Endothelial cell of umbilical vein (primary cell): ENCODE data around the gene GNAI1. TPM values are rescaled to one million over a fixed set of nuclear protein-coding genes. Genes with fewer than 3 reads are reported as not detected.

Experiments used
- BruUV-seq: library from RNA; stranded (reverse); fragments of 400-500 nt; replicated peaks from 2 replicates; lab custom pipeline; 2021; lab: Mats Ljungman, UMichigan
- CTCF ChIA-PET: fragments of 300-600, 350-600 bp; sonication (Branson Sonifier 250); formaldehyde crosslinking; loops from one replicate; lab custom pipeline; 2021; ENCODE audit warnings: antibody characterized with exemption, inconsistent platforms; lab: Charles Lee
- POLR2A ChIA-PET: fragments of 300-600, 350-600 bp; sonication (Branson Sonifier 250); formaldehyde crosslinking; loops from one replicate; lab custom pipeline; 2021; ENCODE audit warnings: antibody characterized with exemption, inconsistent platforms; lab: Charles Lee
- DNase-seq: peaks from one replicate; pipeline ENCODE4 v3.0.0-alpha.2; 2011; ENCODE audit warnings: low read depth, low spot score
- FAIRE-seq: peaks from 2 replicates; lab custom pipeline; 2011; peaks lifted over from hg19 to GRCh38; lab: Jason Lieb, UNC
- H2AFZ ChIP-seq: 2 replicates; pipeline ENCODE4 v1.6.0; 2012; ENCODE audit warnings: low read depth, low read length, control low read depth, inconsistent platforms
- H3K27ac ChIP-seq: 2 replicates; pipeline ENCODE4 v1.5.1; 2011; ENCODE audit warnings: low read depth, mild to moderate bottlenecking, control low read depth, low read length, moderate library complexity; ENCODE audit not compliant: insufficient read depth
- H3K27me3 ChIP-seq, 2 experiments: 2 replicates each; pipeline versions ENCODE4 v1.6.0 to v1.6.1; 2011; ENCODE audit warnings: low read length in 2 of 2, mixed read lengths in 1 of 2; ENCODE audit not compliant: control insufficient read depth in 2 of 2, insufficient read depth in 2 of 2
- H3K36me3 ChIP-seq, 2 experiments: 2 replicates in 1 of 2; 3 replicates in 1 of 2; pipeline ENCODE4 v1.5.1; 2011; ENCODE audit warnings: low read length in 2 of 2, mild to moderate bottlenecking in 1 of 2, moderate library complexity in 1 of 2; ENCODE audit not compliant: control insufficient read depth in 2 of 2, insufficient read depth in 2 of 2; ENCODE audit errors: extremely low read depth in 1 of 2
- H3K4me1 ChIP-seq: 3 replicates; pipeline ENCODE4 v1.5.1; 2011; ENCODE audit warnings: mild to moderate bottlenecking, low read length; ENCODE audit not compliant: control insufficient read depth, insufficient read depth; ENCODE audit errors: extremely low read depth
- H3K4me2 ChIP-seq: 2 replicates; pipeline ENCODE4 v1.6.1; 2011; ENCODE audit warnings: low read length, control low read depth, mixed read lengths; ENCODE audit not compliant: insufficient read depth
- H3K4me3 ChIP-seq, 3 experiments: fragments of 200-600 bp in 1 of 3; sonication (generic), shearing (Covaris generic) in 1 of 3; replicated peaks in 1 of 3; 2 replicates each; pipeline ENCODE4 v1.5.1; 2011 to 2016; ENCODE audit warnings: control low read depth in 3 of 3, low read length in 3 of 3, mild to moderate bottlenecking in 2 of 3, inconsistent platforms in 1 of 3, low read depth in 1 of 3, moderate library complexity in 1 of 3; ENCODE audit not compliant: insufficient read depth in 1 of 3
- H3K79me2 ChIP-seq: 2 replicates; pipeline ENCODE4 v1.6.0; 2012; ENCODE audit warnings: low read length, inconsistent platforms; ENCODE audit not compliant: control insufficient read depth, insufficient read depth
- H3K9ac ChIP-seq: replicated peaks from 2 replicates; pipeline ENCODE3; 2011; ENCODE audit warnings: low read length, control low read depth; ENCODE audit not compliant: insufficient read depth; ENCODE audit errors: extremely low read depth
- H3K9me1 ChIP-seq: replicated peaks from 3 replicates; pipeline ENCODE4 v1.6.0; 2011; ENCODE audit warnings: mild to moderate bottlenecking, low read length; ENCODE audit not compliant: control insufficient read depth, insufficient read depth; ENCODE audit errors: extremely low read depth
- H3K9me3 ChIP-seq: replicated peaks from 2 replicates; pipeline ENCODE4 v1.5.1; 2012; ENCODE audit warnings: low read length, inconsistent platforms; ENCODE audit not compliant: control insufficient read depth, insufficient read depth
- H4K20me1 ChIP-seq: replicated peaks from 2 replicates; pipeline ENCODE3; 2011; ENCODE audit warnings: mild to moderate bottlenecking, low read length; ENCODE audit not compliant: control insufficient read depth, insufficient read depth; ENCODE audit errors: extremely low read depth
- CTCF ChIP-seq, 2 donors: IDR thresholded peaks; 1 replicate in 1 of 2; 2 replicates in 1 of 2; pipeline ENCODE4 v1.5.1; 2011; ENCODE audit warnings: low read length in 2 of 2, mild to moderate bottlenecking in 2 of 2, moderate library complexity in 2 of 2, control low read depth in 1 of 2, inconsistent platforms in 1 of 2, low read depth in 1 of 2; ENCODE audit not compliant: insufficient read depth in 1 of 2; ENCODE audit errors: extremely low read depth in 1 of 2
- EZH2 ChIP-seq: IDR thresholded peaks from 2 replicates; pipeline ENCODE4 v1.6.1; 2012; ENCODE audit warnings: borderline replicate concordance, low read depth, mild to moderate bottlenecking, moderate library complexity, low read length, inconsistent platforms; ENCODE audit not compliant: severe bottlenecking
- FOS ChIP-seq: IDR thresholded peaks from 2 replicates; pipeline ENCODE4 v1.6.1; 2011; ENCODE audit warnings: mild to moderate bottlenecking, low read length, moderate library complexity, borderline replicate concordance; ENCODE audit not compliant: insufficient read depth
- GATA2 ChIP-seq: IDR thresholded peaks from 2 replicates; pipeline ENCODE4 v1.7.0; 2011; ENCODE audit warnings: low read depth, mild to moderate bottlenecking, moderate library complexity, mixed read lengths, low read length; ENCODE audit not compliant: insufficient read length, insufficient read depth
- JUN ChIP-seq: IDR thresholded peaks from 2 replicates; pipeline ENCODE4 v1.6.1; 2011; ENCODE audit warnings: borderline replicate concordance, low read depth; ENCODE audit not compliant: insufficient read length, insufficient read depth
- MAX ChIP-seq: IDR thresholded peaks from 2 replicates; pipeline ENCODE4 v1.6.1; 2011; ENCODE audit not compliant: insufficient read depth, insufficient read length
- MYC ChIP-seq: IDR thresholded peaks from one replicate; pipeline ENCODE4 v1.6.1; 2011; ENCODE audit warnings: mild to moderate bottlenecking, low read depth, low read length
- POLR2A ChIP-seq: IDR thresholded peaks from 2 replicates; pipeline ENCODE4 v1.6.1; 2012; ENCODE audit warnings: low read depth, mild to moderate bottlenecking, control low read depth, low read length
- POLR2AphosphoS5 ChIP-seq: IDR thresholded peaks from 2 replicates; pipeline ENCODE4 v1.6.1; 2012; ENCODE audit warnings: low read depth, mild to moderate bottlenecking, control low read depth, low read length, moderate library complexity; ENCODE audit not compliant: insufficient read depth
- dilution Hi-C: fragments of 300-500 bp; cut with MboI; formaldehyde crosslinking; loops from one replicate; pipeline ENCODE4 v1.15.0; 2019; ENCODE audit warnings: low sequenced_read_pairs; ENCODE audit not compliant: extremely low pct_ligation_motif_present
- intact Hi-C: fragments of 100-400 bp; cut with micrococcal nuclease; formaldehyde crosslinking; loops from one replicate; pipeline ENCODE4 v1.10.0; 2022
- polyA plus RNA-seq, 4 experiments: library from polyadenylated mRNA; depleted of rRNA in 3 of 4; stranded (reverse) in 3 of 4; unstranded in 1 of 4; fragments of >200 nt; gene quantifications; 2 replicates each; pipeline versions ENCODE4 v1.2.1 to v1.2.3, GENCODE V29; 2011 to 2012; ENCODE audit warnings: missing spikeins in 1 of 4
- total RNA-seq: library from RNA; stranded (reverse); gene quantifications from 2 replicates; pipeline ENCODE4 v1.2.3, GENCODE V29; 2021

GNAI1 gene
- total and polyA plus RNA-seq, 2 donors (not counting 3 experiments of a cell fraction or from before 2014, with no cell fraction given): 7.5 to 15.0 TPM

- Histone ChIP-seq H2AFZ (no peak overlapping the region), H3K79me2 (peaks cover 5% of the 10 kb centered on the region), H3K4me2 (no peak overlapping the region), H4K20me1 (no peaks in the 10 kb centered on the region), H3K9ac (no peak overlapping the region), H3K4me3 (no peak overlapping the region), H3K27me3 (no peaks in the 10 kb centered on the region), H3K27ac (no peak overlapping the region), H3K9me3 (no peaks in the 10 kb centered on the region), H3K36me3 (no peaks in the 10 kb centered on the region), H3K9me1 (no peaks in the 10 kb centered on the region), H3K4me1 (no peaks in the 10 kb centered on the region)
- dilution Hi-C loops: no loop called here
- BruUV-seq: no TSS peak
- POLR2A ChIA-PET: no interaction called here
- no peak for TF ChIP-seq POLR2AphosphoS5
- TF ChIP-seq JUN: no peak
- no peak for TF ChIP-seq MYC
- TF ChIP-seq CTCF (IDR thresholded peaks at IDR 0.05; ENCODE audit: extremely low read depth in 1 of 2, insufficient read depth in 1 of 2, low read depth in 1 of 2, low read length in 2 of 2): no peak
- no peak for TF ChIP-seq POLR2A
- no peak for TF ChIP-seq GATA2
- no peak for TF ChIP-seq EZH2
- no peak for TF ChIP-seq FOS
- no peak for TF ChIP-seq MAX
- CTCF ChIA-PET: interaction anchor here (0.8 to 0.9 kb wide), 2 partner anchors 9 to 227 kb away, joined by 3 to 4 read pairs; no protein-coding TSS in a partner anchor
- no peak for FAIRE-seq
- no peak for DNase-seq
- intact Hi-C loops: no loop called here
Observed at GRCh38 chr7:80165177-80165576, 30.5 kb downstream of the GNAI1 start.
